LNCaP clone FGC (cell line): Measurements from ENCODE around the gene UBE2B.
"Not testable (repeated sequence)": the region's sequence is repeated elsewhere in the genome, so short reads cannot be mapped to it uniquely, and the experiment has no call there.

Experiments used
- DNase-seq: peaks from one replicate; pipeline ENCODE4 v3.0.0-alpha.2; 2011; ENCODE audit warnings: low read depth
- H3K4me3 ChIP-seq: 2 replicates; pipeline ENCODE4 v1.5.1; 2011; ENCODE audit warnings: mild to moderate bottlenecking, low read depth, low read length, control low read depth
- CTCF ChIP-seq: IDR thresholded peaks from 2 replicates; pipeline ENCODE4 v1.5.1; 2012; ENCODE audit warnings: mild to moderate bottlenecking; ENCODE audit not compliant: control insufficient read depth, insufficient read depth; ENCODE audit errors: extremely low read depth

The UBE2B gene

GRCh38 chr5:134417707-134418106, 46.3 kb downstream of the UBE2B start:
- DNase-seq = no peak
- TF ChIP-seq CTCF = no peak
- no peak overlapping the region for H3K4me3 ChIP-seq

GRCh38 chr5:134418958-134419357, 47.6 kb downstream of the UBE2B start:
- no peak for TF ChIP-seq CTCF
- no peak for DNase-seq
- H3K4me3 ChIP-seq = no peak overlapping the region

GRCh38 chr5:134420343-134420742, 49.0 kb downstream of the UBE2B start:
- TF ChIP-seq CTCF = no peak
- H3K4me3 ChIP-seq = no peak overlapping the region
- no peak for DNase-seq

- H3K4me3 ChIP-seq, DNase-seq: not testable (repeated sequence)
Observed at GRCh38 chr5:134421038-134421437, 49.7 kb downstream of the UBE2B start.

- no peak for TF ChIP-seq CTCF
- no peak for DNase-seq
- no peak overlapping the region for H3K4me3 ChIP-seq
Observed at GRCh38 chr5:134422791-134423365, 51.5 kb downstream of the UBE2B start.

- TF ChIP-seq CTCF = no peak
- no peak overlapping the region for H3K4me3 ChIP-seq
- DNase-seq = no peak
Observed at GRCh38 chr5:134423376-134423775, 52.0 kb downstream of the UBE2B start.

GRCh38 chr5:134426361-134426760, 55.0 kb downstream of the UBE2B start:
- TF ChIP-seq CTCF = no peak
- no peak overlapping the region for H3K4me3 ChIP-seq
- DNase-seq = no peak
